Posterior vena cava (tissue), 2 donors: Measurements from ENCODE around the gene CLDN9. TPM values are rescaled to one million over a fixed set of nuclear protein-coding genes. Genes with fewer than 3 reads are reported as not detected.

Experiments
- DNase-seq: peaks from one replicate; pipeline ENCODE4 v3.0.0-alpha.2; 2020; ENCODE audit warnings: low spot score
- intact Hi-C, 2 donors: fragments of 100-400 bp; cut with DNase I; formaldehyde crosslinking; loops; one replicate each; pipeline versions ENCODE4 v1.14.1 to v1.14.2; 2022 to 2023
- long read RNA-seq, 2 donors: library from polyadenylated mRNA; unstranded; transcript quantifications; one replicate each; pipeline ENCODE4 v2.0.0, GENCODE V29; 2020 to 2021
- total RNA-seq, 2 donors: library from RNA; stranded (reverse); fragmentation: NEBNext Ultra II Directional; extraction: Animal tissue kit (Norgen Biotek cat#: 25700); gene quantifications; one replicate each; pipeline ENCODE4 v1.2.1, GENCODE V29; 2021
- donor health status: DM: yes; HTN: yes; CAD: no.
- donor health status: DM: yes; HTN: yes; CAD: no.

CLDN9 gene
- not detected for total RNA-seq
- long read RNA-seq, donor 1, result 0 reads
- long read RNA-seq, donor 2, result 0 reads

- intact Hi-C loops, result no loop called here
- no peak for DNase-seq
Measured at GRCh38 chr16:3012828-3013420, at the start of gene CLDN9. TSS of gene CLDN9 (plus strand) at chr16:3012923. CDS start at chr16:3013363, 440 bp downstream.

GRCh38 chr16:2963074-2963722 lies 49.5 kb upstream of the CLDN9 start:
- no peak for DNase-seq
- intact Hi-C loops, result no loop called here

- intact Hi-C loops, result no loop called here
Measured at GRCh38 chr16:2963723-2964474, 48.8 kb upstream of the CLDN9 start, which contains the start of gene KREMEN2. TSS of gene KREMEN2 (plus strand) at chr16:2964275. CDS start at chr16:2964521, 246 bp downstream.

GRCh38 chr16:2964475-2965336 lies 48.0 kb upstream of the CLDN9 start:
- no peak for DNase-seq
- intact Hi-C loops, result no loop called here

More at GRCh38 chr16:2963723-2964474, 48.8 kb upstream of the CLDN9 start, which contains the start of gene KREMEN2:
- DNase-seq, result no peak

GRCh38 chr16:2966043-2966807 lies 46.5 kb upstream of the CLDN9 start:
- DNase-seq, result no peak
- intact Hi-C loops, result no loop called here

GRCh38 chr16:2966808-2967191 lies 45.9 kb upstream of the CLDN9 start:
- intact Hi-C loops, result no loop called here
- no peak for DNase-seq

GRCh38 chr16:2967211-2967631 lies 45.5 kb upstream of the CLDN9 start:
- DNase-seq, result no peak
- intact Hi-C loops, result no loop called here

- intact Hi-C loops, result no loop called here
- DNase-seq, result no peak
Measured at GRCh38 chr16:2967721-2968161, 45.0 kb upstream of the CLDN9 start.

- DNase-seq, result no peak
- intact Hi-C loops, result no loop called here
Measured at GRCh38 chr16:2968368-2968737, 44.4 kb upstream of the CLDN9 start.

- DNase-seq, result peak; percentile 96
- intact Hi-C loops, result no loop called here
Measured at GRCh38 chr16:2968738-2969544, 43.8 kb upstream of the CLDN9 start, which contains the start of gene PAQR4. TSS of gene PAQR4 (plus strand) at chr16:2969348. CDS start at chr16:2969675, 327 bp downstream.

GRCh38 chr16:2969545-2970521 lies 42.9 kb upstream of the CLDN9 start:
- DNase-seq, result no peak
- intact Hi-C loops, result no loop called here

- DNase-seq, result no peak
- intact Hi-C loops, result no loop called here
Measured at GRCh38 chr16:2970563-2970962, 42.2 kb upstream of the CLDN9 start.

GRCh38 chr16:2971134-2971984 lies 41.4 kb upstream of the CLDN9 start:
- intact Hi-C loops, result no loop called here
- no peak for DNase-seq

GRCh38 chr16:2971985-2972784 lies 40.5 kb upstream of the CLDN9 start:
- intact Hi-C loops, result no loop called here
- DNase-seq, result no peak

- no peak for DNase-seq
- intact Hi-C loops, result no loop called here
Measured at GRCh38 chr16:2973093-2973492, 39.6 kb upstream of the CLDN9 start.
